ENCODE data around the gene GBP3.

DNA sequence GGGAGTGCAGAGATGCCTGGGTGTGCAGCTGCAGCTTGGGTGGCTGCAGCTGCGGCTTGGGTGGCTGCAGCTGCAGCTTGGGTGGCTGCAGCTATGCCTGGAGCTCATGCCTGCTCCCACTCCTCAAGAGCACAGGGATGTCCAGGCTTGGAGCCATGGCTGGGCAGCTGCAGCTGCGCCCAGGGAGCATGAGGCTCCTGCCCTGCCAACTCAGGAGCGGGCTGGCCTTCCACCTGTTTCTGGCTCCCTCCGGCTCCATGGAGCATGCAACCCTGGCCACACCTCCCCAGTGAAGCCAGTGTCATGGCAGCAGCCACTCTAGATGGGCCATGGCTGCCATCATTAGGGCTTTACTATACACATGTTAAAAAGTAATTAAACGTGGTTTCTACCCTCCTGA is 21.3 kb upstream of the GBP3 start:
- TF ChIP-seq CTBP1 (IDR thresholded peaks at IDR 0.05; ENCODE audit: borderline replicate concordance) (no peak), BHLHE40 (IDR thresholded peaks at IDR 0.05; ENCODE audit: borderline replicate concordance) (no peak), SP1 (IDR thresholded peaks at IDR 0.05) (no peak), FOXA1 (IDR thresholded peaks at IDR 0.05) (no peak), SUZ12 (IDR thresholded peaks at IDR 0.05) (no peak), ELF4 (IDR thresholded peaks at IDR 0.05) (no peak), FOXM1 (IDR thresholded peaks at IDR 0.05; ENCODE audit: borderline replicate concordance) (no peak), ZNF384 (IDR thresholded peaks at IDR 0.05) (no peak), NFRKB (IDR thresholded peaks at IDR 0.05) (no peak), LEF1 (IDR thresholded peaks at IDR 0.05; ENCODE audit: borderline replicate concordance) (no peak), ARNT (IDR thresholded peaks at IDR 0.05) (no peak), FOXK2 (IDR thresholded peaks at IDR 0.05) (no peak)

All from HEK293T (cell line).